ENCODE data around the gene CLK1.

DNA sequence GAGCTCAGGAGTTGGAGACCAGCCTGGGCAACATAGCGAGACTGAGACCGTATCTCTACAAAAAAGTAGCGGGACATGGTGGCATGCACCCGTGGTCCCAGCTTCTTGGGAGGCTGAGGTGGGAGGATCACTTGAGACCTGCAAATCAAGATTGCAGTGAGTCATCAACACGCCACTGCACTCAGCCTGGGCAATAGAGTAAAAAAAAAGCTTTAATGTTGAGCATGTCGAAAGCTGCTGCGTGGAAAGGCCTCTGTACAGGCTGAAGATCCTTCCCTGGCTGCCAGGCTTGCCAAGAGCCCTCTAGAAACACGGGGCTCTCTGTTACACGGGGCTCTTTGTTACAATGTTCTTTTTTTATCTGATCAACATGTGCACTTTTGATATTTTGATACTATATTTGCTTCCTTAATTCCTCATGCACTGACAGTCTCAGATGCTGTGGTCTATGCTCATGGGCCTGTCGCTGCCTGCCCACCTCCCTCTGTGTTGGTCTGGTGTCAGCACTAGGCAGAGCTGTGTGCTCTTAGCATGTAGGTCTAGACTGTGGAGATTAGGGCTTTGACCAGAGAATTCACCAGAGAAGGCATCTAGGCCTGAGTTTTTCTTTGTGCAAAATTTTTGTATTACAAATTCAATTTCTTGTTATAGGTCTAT is 18.7 kb downstream of the CLK1 start:
- TF ChIP-seq, protein P1, sequence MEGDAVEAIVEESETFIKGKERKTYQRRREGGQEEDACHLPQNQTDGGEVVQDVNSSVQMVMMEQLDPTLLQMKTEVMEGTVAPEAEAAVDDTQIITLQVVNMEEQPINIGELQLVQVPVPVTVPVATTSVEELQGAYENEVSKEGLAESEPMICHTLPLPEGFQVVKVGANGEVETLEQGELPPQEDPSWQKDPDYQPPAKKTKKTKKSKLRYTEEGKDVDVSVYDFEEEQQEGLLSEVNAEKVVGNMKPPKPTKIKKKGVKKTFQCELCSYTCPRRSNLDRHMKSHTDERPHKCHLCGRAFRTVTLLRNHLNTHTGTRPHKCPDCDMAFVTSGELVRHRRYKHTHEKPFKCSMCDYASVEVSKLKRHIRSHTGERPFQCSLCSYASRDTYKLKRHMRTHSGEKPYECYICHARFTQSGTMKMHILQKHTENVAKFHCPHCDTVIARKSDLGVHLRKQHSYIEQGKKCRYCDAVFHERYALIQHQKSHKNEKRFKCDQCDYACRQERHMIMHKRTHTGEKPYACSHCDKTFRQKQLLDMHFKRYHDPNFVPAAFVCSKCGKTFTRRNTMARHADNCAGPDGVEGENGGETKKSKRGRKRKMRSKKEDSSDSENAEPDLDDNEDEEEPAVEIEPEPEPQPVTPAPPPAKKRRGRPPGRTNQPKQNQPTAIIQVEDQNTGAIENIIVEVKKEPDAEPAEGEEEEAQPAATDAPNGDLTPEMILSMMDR (IDR thresholded peaks at IDR 0.05): no peak
- no peak for TF ChIP-seq POLR2AphosphoS5 (IDR thresholded peaks at IDR 0.05; ENCODE audit: low read depth, low read length)

Measured in Panc1 (cell line).